GM19351 (cell line): ENCODE measurements around the gene GCHFR.

ENCODE experiments used
- ATAC-seq: cut with Tn5 transposase; IDR thresholded peaks from one replicate; pipeline ENCODE4 v1.9.1; 2021; ENCODE audit warnings: mild to moderate bottlenecking, moderate library complexity; ENCODE audit not compliant: unreplicated experiment

The GCHFR gene

GRCh38 chr15:40808861-40809450 is 45.1 kb downstream of the GCHFR start:
- no peak for ATAC-seq

DNA sequence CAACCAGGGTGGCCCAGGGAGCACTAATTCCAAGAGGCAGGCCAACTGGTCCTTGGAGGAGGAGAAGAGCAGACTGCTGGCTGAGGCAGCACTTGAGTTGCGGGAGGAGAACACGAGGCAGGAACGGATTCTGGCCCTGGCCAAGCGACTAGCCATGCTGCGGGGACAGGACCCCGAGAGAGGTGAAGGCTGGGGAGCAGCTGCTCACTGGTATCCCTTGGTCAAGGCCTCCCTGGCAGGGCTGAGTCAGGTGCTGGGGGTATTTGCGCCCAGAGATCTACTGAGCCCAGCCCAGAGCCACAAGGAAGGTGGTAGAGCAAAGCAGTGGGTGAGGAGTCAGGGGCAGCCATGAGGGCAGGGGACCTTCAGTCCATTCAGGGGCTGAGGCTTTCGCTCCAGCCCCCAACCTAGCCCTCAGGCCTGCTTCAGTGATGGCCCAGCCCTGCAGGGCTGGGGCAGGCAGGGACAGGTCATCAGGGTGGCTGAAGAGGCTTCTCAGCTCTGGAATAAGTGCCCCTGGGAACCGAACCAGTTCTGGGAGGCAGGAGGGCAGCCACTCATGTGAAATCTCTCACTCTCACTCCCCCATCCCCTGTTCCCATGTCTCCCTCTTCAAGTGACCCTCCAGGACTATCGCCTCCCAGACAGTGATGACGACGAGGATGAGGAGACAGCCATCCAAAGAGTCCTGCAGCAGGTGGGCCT is 49.0 kb downstream of the GCHFR start:
- ATAC-seq, result no peak

- ATAC-seq, result no peak
Measured at GRCh38 chr15:40815042-40815698, 51.3 kb downstream of the GCHFR start.
